GM18507 (cell line): ENCODE data around the gene USP6.
"Not testable (repeated sequence)": the region's sequence is repeated elsewhere in the genome, so short reads cannot be mapped to it uniquely, and the experiment has no call there.

ENCODE experiments used
- DNase-seq: peaks from one replicate; pipeline ENCODE4 v3.0.0; 2011; ENCODE audit warnings: low read depth; ENCODE audit not compliant: insufficient read length; ENCODE audit errors: extremely low spot score
- FAIRE-seq: peaks from 2 replicates; lab custom pipeline; 2011; peaks lifted over from hg19 to GRCh38; lab: Jason Lieb, UNC

USP6 gene

GRCh38 chr17:5175027-5175426 is 59.2 kb downstream of the USP6 start:
- not testable (repeated sequence) for DNase-seq, FAIRE-seq

GRCh38 chr17:5179003-5179402 is 63.2 kb downstream of the USP6 start:
- no peak for FAIRE-seq
- no peak for DNase-seq

- DNase-seq (no peak), FAIRE-seq (no peak)
Measured at GRCh38 chr17:5181509-5182305, 65.9 kb downstream of the USP6 start.

GRCh38 chr17:5182597-5183409 is 67.0 kb downstream of the USP6 start:
- DNase-seq (no peak), FAIRE-seq (no peak)

- no peak for DNase-seq
Measured at GRCh38 chr17:5183410-5183793, 67.6 kb downstream of the USP6 start.

GRCh38 chr17:5184288-5184687 is 68.5 kb downstream of the USP6 start:
- DNase-seq (no peak), FAIRE-seq (no peak)

More at GRCh38 chr17:5183410-5183793, 67.6 kb downstream of the USP6 start:
- no peak for FAIRE-seq

GRCh38 chr17:5191541-5192417 is 75.9 kb downstream of the USP6 start, which contains the start of gene ZNF594:
Gene ZNF594, minus strand, starts transcription at chr17:5191868. Its CDS starts 7,612 bp downstream, at chr17:5184256.
- peak; percentile 95 for FAIRE-seq
- DNase-seq, result peak; percentile 98

GRCh38 chr17:5194346-5194745 is 78.5 kb downstream of the USP6 start:
- DNase-seq (no peak), FAIRE-seq (no peak)

GRCh38 chr17:5198472-5198871 is 82.6 kb downstream of the USP6 start:
- DNase-seq, result no peak
- peak; percentile 81 for FAIRE-seq

GRCh38 chr17:5200360-5200759 is 84.5 kb downstream of the USP6 start:
- DNase-seq (no peak), FAIRE-seq (no peak)

GRCh38 chr17:5201011-5201410 is 85.2 kb downstream of the USP6 start:
- no peak for DNase-seq
- FAIRE-seq, result no peak

- no peak for DNase-seq
- no peak for FAIRE-seq
Measured at GRCh38 chr17:5203178-5203907, 87.5 kb downstream of the USP6 start.

- no peak for FAIRE-seq
Measured at GRCh38 chr17:5203908-5204294, 88.1 kb downstream of the USP6 start.

GRCh38 chr17:5209396-5209795 is 93.6 kb downstream of the USP6 start:
- FAIRE-seq (no peak), DNase-seq (no peak)

More at GRCh38 chr17:5203908-5204294, 88.1 kb downstream of the USP6 start:
- no peak for DNase-seq

- DNase-seq (no peak), FAIRE-seq (no peak)
Measured at GRCh38 chr17:5210091-5210490, 94.3 kb downstream of the USP6 start.

GRCh38 chr17:5210614-5211252 is 94.9 kb downstream of the USP6 start:
- FAIRE-seq (peak; percentile 83), DNase-seq (no peak)

- FAIRE-seq (no peak), DNase-seq (no peak)
Measured at GRCh38 chr17:5211458-5211857, 95.6 kb downstream of the USP6 start.

GRCh38 chr17:5217562-5217961 is 101.7 kb downstream of the USP6 start:
- FAIRE-seq, DNase-seq: not testable (repeated sequence)

GRCh38 chr17:5219536-5219935 is 103.7 kb downstream of the USP6 start:
- FAIRE-seq (no peak), DNase-seq (no peak)
